Urinary bladder (tissue), 4 donors: Measurements from ENCODE around the gene SIPA1L3. TPM values are rescaled to one million over a fixed set of nuclear protein-coding genes. Genes with fewer than 3 reads are reported as not detected.

ENCODE experiments used
- DNase-seq: peaks from one replicate; pipeline ENCODE4 v3.0.0-alpha.2; 2015; ENCODE audit errors: extremely low spot score
- H3K27ac ChIP-seq: one replicate; pipeline ENCODE4 v1.5.1; 2013; ENCODE audit warnings: low read depth, mild to moderate bottlenecking, moderate library complexity
- H3K36me3 ChIP-seq: one replicate; pipeline ENCODE4 v1.6.1; 2013; ENCODE audit warnings: mild to moderate bottlenecking, moderate library complexity; ENCODE audit not compliant: insufficient read depth
- H3K4me1 ChIP-seq: one replicate; pipeline ENCODE4 v1.6.1; 2013; ENCODE audit warnings: mild to moderate bottlenecking, moderate library complexity; ENCODE audit not compliant: insufficient read depth
- H3K4me3 ChIP-seq: one replicate; pipeline ENCODE4 v1.5.1; 2013; ENCODE audit warnings: low read depth, low read length
- WGBS: extraction: QIAGEN DNeasy Blood & Tissue Kit; methylation state at CpG from one replicate; pipeline ENCODE4 v1.1.7; 2013; 5-methylcytosine and 5-hydroxymethylcytosine counted together
- polyA plus RNA-seq: library from polyadenylated mRNA; stranded (reverse); fragments of 200-250 nt; gene quantifications from one replicate; pipeline ENCODE4 v1.2.3, GENCODE V29; 2013
- total RNA-seq: library from RNA; depleted of rRNA; stranded (reverse); fragments of >200 nt; gene quantifications from one replicate; pipeline ENCODE4 v1.2.3, GENCODE V29; 2014
- donor health status: healthy with polysubstance abuse.
- donor health status: healthy.

The SIPA1L3 gene
- total and polyA plus RNA-seq, 2 donors = 6.2 to 11.5 TPM

- no peak overlapping the region for H3K27ac ChIP-seq
- no peak for DNase-seq
- no peak overlapping the region for H3K4me3 ChIP-seq
- H3K36me3 ChIP-seq = no peaks in the 10 kb centered on the region
- WGBS = 92% methylated on average over 9 of the region's 9 CpGs
- H3K4me1 ChIP-seq = no peaks in the 10 kb centered on the region
Measured at GRCh38 chr19:38151242-38151641, 244.2 kb downstream of the SIPA1L3 start.

DNA sequence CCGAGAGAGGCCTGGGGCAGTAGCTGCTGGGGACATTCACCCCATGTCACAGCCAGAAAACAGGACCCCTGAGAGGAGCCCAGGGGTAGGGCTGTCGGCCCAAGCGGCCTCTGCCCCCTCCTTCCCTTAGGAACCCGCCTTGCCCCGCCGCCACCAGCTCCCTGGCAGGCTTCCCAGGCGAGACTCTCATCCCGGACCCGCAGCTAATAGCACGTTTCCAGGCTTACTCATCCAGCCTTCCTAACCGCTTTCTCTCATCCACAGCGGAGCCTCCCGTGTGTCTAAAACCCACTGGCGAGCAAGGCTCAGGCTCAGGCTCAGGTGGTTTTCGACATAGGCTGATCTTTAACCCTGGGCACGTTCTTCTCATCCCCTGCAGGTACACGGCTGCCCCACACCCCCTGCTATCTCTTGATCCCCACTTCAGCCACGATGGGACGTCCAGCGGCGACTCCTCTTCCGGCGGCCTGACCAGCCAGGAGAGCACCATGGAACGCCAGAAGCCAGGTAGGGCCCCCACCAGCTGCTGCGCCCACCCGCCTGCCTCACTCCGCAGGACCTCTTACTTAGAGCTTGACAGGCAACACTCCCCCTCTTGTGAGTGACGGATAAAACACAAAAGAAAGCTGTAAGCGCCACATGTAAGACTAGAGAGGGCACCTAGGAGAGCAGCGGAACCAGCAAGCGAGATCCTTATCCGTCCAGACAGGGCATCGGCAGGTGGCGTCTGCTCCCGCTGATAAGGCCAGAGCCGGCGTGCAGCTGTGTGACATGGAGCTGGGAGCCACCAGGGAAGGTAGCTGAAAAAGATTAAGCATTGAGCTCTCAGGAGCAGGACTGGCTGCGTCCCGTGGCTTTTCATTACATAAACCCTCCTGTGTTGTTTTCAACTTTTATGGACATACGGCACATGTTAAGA is 245.7 kb downstream of the SIPA1L3 start:
- Histone ChIP-seq H3K27ac (no peak overlapping the region), H3K4me3 (no peak overlapping the region), H3K4me1 (no peaks in the 10 kb centered on the region), H3K36me3 (no peaks in the 10 kb centered on the region)
- 91% methylated on average over 40 of the region's 40 CpGs for WGBS
- DNase-seq = no peak

- 70% methylated on average over 6 of the region's 6 CpGs for WGBS
- no peak overlapping the region for H3K27ac ChIP-seq
- no peak overlapping the region for H3K4me3 ChIP-seq
- H3K36me3 ChIP-seq = no peaks in the 10 kb centered on the region
- H3K4me1 ChIP-seq = no peaks in the 10 kb centered on the region
- no peak for DNase-seq
Measured at GRCh38 chr19:38155453-38155852, 248.4 kb downstream of the SIPA1L3 start.

GRCh38 chr19:38158730-38159129 is 251.7 kb downstream of the SIPA1L3 start:
- Histone ChIP-seq H3K4me3 (no peak overlapping the region), H3K4me1 (no peaks in the 10 kb centered on the region), H3K27ac (no peak overlapping the region), H3K36me3 (peaks cover 2% of the 10 kb centered on the region)
- 89% methylated on average over 5 of the region's 5 CpGs for WGBS
- no peak for DNase-seq

GRCh38 chr19:38162094-38162493 is 255.1 kb downstream of the SIPA1L3 start:
- WGBS = 97% methylated on average over 5 of the region's 5 CpGs
- DNase-seq = no peak
- Histone ChIP-seq H3K4me1 (no peaks in the 10 kb centered on the region), H3K4me3 (no peak overlapping the region), H3K36me3 (peaks cover 2% of the 10 kb centered on the region), H3K27ac (no peak overlapping the region)

DNA sequence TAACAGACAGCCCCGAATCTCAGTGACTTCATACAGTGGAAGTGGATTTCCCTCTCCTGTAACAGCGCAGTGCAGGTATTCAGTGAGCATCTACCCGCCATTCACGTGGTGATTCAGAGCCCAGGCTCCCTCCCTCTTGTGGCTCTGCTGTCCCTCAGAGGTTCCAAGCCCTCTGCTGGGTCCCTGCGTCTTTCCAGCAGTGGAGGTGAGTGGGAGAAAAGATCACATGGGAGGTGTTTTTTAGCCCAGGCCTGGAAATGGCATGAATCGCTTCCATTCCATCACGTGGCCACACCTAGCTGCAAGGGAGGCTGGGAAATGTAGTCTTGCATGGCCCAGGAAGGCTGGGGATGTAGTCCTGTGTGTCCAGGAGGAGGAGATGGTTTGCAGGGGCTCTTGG is 255.6 kb downstream of the SIPA1L3 start:
- Histone ChIP-seq H3K36me3 (peaks cover 2% of the 10 kb centered on the region), H3K4me3 (no peak overlapping the region), H3K27ac (no peak overlapping the region), H3K4me1 (no peaks in the 10 kb centered on the region)
- no peak for DNase-seq
- WGBS = 98% methylated on average over 7 of the region's 7 CpGs

- WGBS = 96% methylated on average over 23 of the region's 23 CpGs
- Histone ChIP-seq H3K27ac (no peak overlapping the region), H3K4me3 (no peak overlapping the region), H3K36me3 (peaks cover 2% of the 10 kb centered on the region), H3K4me1 (no peaks in the 10 kb centered on the region)
- no peak for DNase-seq
Measured at GRCh38 chr19:38163419-38164290, 256.6 kb downstream of the SIPA1L3 start.

- 97% methylated on average over 25 of the region's 25 CpGs for WGBS
- peaks cover 2% of the 10 kb centered on the region for H3K36me3 ChIP-seq
- H3K4me3 ChIP-seq = no peak overlapping the region
- H3K4me1 ChIP-seq = no peaks in the 10 kb centered on the region
- no peak for DNase-seq
- H3K27ac ChIP-seq = no peak overlapping the region
Measured at GRCh38 chr19:38164526-38164925, 257.5 kb downstream of the SIPA1L3 start.

GRCh38 chr19:38165335-38165734 is 258.3 kb downstream of the SIPA1L3 start:
- DNase-seq = no peak
- WGBS = 95% methylated on average over 6 of the region's 6 CpGs
- Histone ChIP-seq H3K4me3 (no peak overlapping the region), H3K4me1 (no peaks in the 10 kb centered on the region), H3K36me3 (peaks cover 2% of the 10 kb centered on the region), H3K27ac (no peak overlapping the region)

DNA sequence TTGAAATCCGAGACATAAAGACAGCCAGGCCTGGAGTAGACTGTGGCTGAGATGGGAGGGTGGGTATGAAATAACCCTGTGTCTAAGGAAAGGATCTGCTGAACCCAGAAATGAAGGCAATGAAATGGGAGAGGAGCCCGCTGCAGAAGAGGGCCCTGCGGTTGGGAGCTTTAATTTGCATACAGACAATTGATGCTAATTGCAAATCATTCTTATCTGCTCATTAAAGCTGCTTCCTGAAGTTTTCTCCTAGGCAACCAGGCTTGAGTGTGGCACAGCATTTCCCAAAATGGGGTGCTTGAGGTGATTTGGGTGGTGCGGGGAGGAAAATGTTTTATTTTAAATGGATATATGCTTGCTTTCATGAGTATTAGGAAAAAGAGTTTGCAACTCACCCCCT is 261.6 kb downstream of the SIPA1L3 start:
- Histone ChIP-seq H3K27ac (no peak overlapping the region), H3K36me3 (no peaks in the 10 kb centered on the region), H3K4me1 (no peaks in the 10 kb centered on the region), H3K4me3 (no peak overlapping the region)
- 84% methylated on average over 4 of the region's 4 CpGs for WGBS
- no peak for DNase-seq

- DNase-seq = no peak
- Histone ChIP-seq H3K4me3 (no peak overlapping the region), H3K36me3 (no peaks in the 10 kb centered on the region), H3K4me1 (no peaks in the 10 kb centered on the region), H3K27ac (no peak overlapping the region)
- 80% methylated on average over 12 of the region's 12 CpGs for WGBS
Measured at GRCh38 chr19:38170334-38170733, 263.3 kb downstream of the SIPA1L3 start.

DNA sequence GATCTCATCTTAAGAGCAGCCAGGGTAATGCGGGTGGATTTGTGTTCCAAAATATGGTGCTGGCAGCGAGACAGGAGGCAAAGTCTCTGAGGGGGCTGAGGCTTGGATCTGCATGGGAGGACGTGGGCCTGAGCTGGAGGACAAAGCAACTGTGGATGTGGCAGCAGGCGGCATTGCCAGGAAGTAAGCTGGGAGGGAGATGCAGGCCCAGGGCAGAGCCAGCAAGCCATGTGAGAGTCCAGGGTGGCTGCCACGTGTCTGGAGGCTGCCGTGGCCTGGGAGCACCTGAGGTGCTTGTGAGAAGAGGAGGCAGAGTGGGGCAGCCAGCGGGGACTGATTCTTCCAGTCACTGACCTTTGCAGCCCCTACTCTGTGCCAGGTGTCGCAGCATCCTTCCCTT is 265.0 kb downstream of the SIPA1L3 start:
- WGBS = 94% methylated on average over 8 of the region's 8 CpGs
- DNase-seq = no peak
- no peaks in the 10 kb centered on the region for H3K36me3 ChIP-seq
- no peak overlapping the region for H3K27ac ChIP-seq
- H3K4me3 ChIP-seq = no peak overlapping the region
- no peaks in the 10 kb centered on the region for H3K4me1 ChIP-seq

- Histone ChIP-seq H3K4me1 (no peaks in the 10 kb centered on the region), H3K4me3 (no peak overlapping the region), H3K36me3 (no peaks in the 10 kb centered on the region), H3K27ac (no peak overlapping the region)
- WGBS = 82% methylated on average over 22 of the region's 22 CpGs
- no peak for DNase-seq
Measured at GRCh38 chr19:38173291-38174041, 266.5 kb downstream of the SIPA1L3 start.
